ENCODE results near the gene NWD2. TPM values are rescaled to one million over a fixed set of nuclear protein-coding genes. Genes with fewer than 3 reads are reported as not detected.

NWD2 gene
- total RNA-seq, 1 experiment from 2014 or later, result not detected

DNA sequence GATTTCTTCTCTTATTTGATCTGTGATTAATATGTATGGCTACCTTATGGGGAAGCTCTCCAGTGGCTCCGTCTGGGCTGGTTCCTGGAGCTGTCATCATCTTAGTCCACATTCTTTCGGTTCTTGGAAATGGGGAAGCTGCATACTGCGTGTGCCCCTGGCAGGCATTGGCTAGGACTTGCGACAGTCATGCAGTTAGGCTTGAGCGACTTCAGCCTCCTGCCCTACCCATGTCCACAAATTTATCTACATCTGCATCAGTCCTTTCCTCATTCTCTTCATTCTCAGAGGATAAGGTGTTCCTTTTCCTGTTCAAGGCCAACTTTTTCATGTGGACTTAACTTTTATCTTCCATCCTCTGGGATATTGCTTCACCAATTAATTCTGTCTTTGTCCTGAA, 227.4 kb downstream of the NWD2 start:
- Histone ChIP-seq H3K4me2 (peak overlapping the region; percentile 61), H3K9me2 (ENCODE audit: insufficient read depth) (no peaks in the 10 kb centered on the region), H3K4me1 (replicated peaks; ENCODE audit: insufficient read depth) (peaks cover 34% of the 10 kb centered on the region), H3K36me3 (ENCODE audit: low read depth) (no peaks in the 10 kb centered on the region), H2AFZ (peak overlapping the region; percentile 27; the same call in 1 of the 2 replicates), H3K27ac (peak overlapping the region; percentile 65), H3K4me3 (no peak overlapping the region; the same call in 1 of the 2 replicates), H3K79me2 (ENCODE audit: low read depth) (no peaks in the 10 kb centered on the region), H3K27me3 (ENCODE audit: insufficient read depth, low read depth) (no peaks in the 10 kb centered on the region), H3F3A (ENCODE audit: insufficient read depth, low read depth) (peaks cover 12% of the 10 kb centered on the region; the same call in 1 of the 2 replicates), H4K20me1 (ENCODE audit: insufficient read depth) (no peaks in the 10 kb centered on the region), H3K9me3 (ENCODE audit: insufficient read depth, low read depth) (no peaks in the 10 kb centered on the region)
- CTCF ChIA-PET, result interaction anchor here (1.9 kb wide), 1 partner anchor 19 kb away, joined by 8 read pairs; a partner anchor contains a TSS
- TF ChIP-seq EZH2 (IDR thresholded peaks at IDR 0.05; ENCODE audit: low read depth), result no peak
- TF ChIP-seq, protein P1, sequence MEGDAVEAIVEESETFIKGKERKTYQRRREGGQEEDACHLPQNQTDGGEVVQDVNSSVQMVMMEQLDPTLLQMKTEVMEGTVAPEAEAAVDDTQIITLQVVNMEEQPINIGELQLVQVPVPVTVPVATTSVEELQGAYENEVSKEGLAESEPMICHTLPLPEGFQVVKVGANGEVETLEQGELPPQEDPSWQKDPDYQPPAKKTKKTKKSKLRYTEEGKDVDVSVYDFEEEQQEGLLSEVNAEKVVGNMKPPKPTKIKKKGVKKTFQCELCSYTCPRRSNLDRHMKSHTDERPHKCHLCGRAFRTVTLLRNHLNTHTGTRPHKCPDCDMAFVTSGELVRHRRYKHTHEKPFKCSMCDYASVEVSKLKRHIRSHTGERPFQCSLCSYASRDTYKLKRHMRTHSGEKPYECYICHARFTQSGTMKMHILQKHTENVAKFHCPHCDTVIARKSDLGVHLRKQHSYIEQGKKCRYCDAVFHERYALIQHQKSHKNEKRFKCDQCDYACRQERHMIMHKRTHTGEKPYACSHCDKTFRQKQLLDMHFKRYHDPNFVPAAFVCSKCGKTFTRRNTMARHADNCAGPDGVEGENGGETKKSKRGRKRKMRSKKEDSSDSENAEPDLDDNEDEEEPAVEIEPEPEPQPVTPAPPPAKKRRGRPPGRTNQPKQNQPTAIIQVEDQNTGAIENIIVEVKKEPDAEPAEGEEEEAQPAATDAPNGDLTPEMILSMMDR (conservative IDR thresholded peaks at IDR 0.05), result no peak
- intact Hi-C loops (cut with micrococcal nuclease; ENCODE audit: unreplicated experiment), result loop anchor here (1.0 kb wide), 1 partner anchor 31 kb away; no protein-coding TSS in a partner anchor
- BruUV-seq (replicated peaks), result no TSS peak
- peak; percentile 79 to 95 for DNase-seq
- POLR2A ChIA-PET (ENCODE audit: unreplicated experiment), result no interaction called here

DNA sequence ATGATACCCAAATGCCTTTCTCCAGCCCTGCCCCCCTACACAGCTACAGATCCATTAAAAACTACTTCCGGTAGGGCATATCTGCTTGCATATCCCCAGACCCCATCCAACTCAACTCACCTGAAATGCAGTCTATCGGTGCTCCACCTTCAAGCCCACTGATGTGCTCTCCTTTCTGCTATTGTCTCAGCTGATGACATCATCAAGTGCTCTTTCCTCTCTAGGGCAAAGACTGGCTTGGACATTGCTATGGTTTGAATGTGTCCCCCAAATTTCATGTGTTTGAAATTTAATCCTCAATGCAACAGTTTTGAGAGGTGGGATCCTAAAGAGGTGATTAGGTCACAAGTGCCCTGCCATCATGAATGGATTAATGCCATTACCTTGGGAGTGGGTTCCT, 229.3 kb downstream of the NWD2 start:
- Histone ChIP-seq H3K9me3 (ENCODE audit: insufficient read depth, low read depth) (no peaks in the 10 kb centered on the region), H3K36me3 (ENCODE audit: low read depth) (no peaks in the 10 kb centered on the region), H3K79me2 (ENCODE audit: low read depth) (no peaks in the 10 kb centered on the region), H4K20me1 (ENCODE audit: insufficient read depth) (no peaks in the 10 kb centered on the region), H3K4me2 (no peak overlapping the region), H2AFZ (no peak overlapping the region), H3F3A (ENCODE audit: insufficient read depth, low read depth) (peaks cover 12% of the 10 kb centered on the region; the same call in 1 of the 2 replicates), H3K9me2 (ENCODE audit: insufficient read depth) (no peaks in the 10 kb centered on the region), H3K27me3 (ENCODE audit: insufficient read depth, low read depth) (no peaks in the 10 kb centered on the region), H3K4me1 (replicated peaks; ENCODE audit: insufficient read depth) (peaks cover 34% of the 10 kb centered on the region), H3K4me3 (no peak overlapping the region), H3K27ac (no peak overlapping the region)
- no TSS peak for BruUV-seq (replicated peaks)
- TF ChIP-seq, protein P1 (conservative IDR thresholded peaks at IDR 0.05), result no peak
- no peak for TF ChIP-seq EZH2 (IDR thresholded peaks at IDR 0.05; ENCODE audit: low read depth)
- intact Hi-C loops (cut with micrococcal nuclease; ENCODE audit: unreplicated experiment), result no loop called here
- no peak for DNase-seq
- ChIA-PET POLR2A (ENCODE audit: unreplicated experiment) (no interaction called here), CTCF (no interaction called here)

DNA sequence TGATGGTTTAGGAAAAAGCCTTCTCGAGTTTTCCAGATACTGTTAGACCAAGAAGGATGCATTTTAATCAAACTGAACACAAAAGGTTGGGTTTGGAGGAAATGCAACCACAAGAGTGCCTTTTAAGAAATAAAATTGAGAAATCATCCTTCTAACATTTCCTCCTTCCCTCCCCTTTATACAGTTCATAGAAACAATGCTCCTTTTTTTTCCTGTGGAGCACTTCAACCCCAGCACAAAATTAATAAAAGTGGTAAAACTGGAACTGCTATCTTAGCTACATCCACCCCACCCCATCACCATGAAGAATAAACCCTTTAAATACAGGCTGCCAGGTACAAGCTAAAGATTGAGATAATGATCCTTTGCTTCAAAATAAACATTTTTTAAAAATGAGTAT, 230.5 kb downstream of the NWD2 start:
- Histone ChIP-seq H3K27ac (no peak overlapping the region), H4K20me1 (ENCODE audit: insufficient read depth) (no peaks in the 10 kb centered on the region), H3K9me2 (ENCODE audit: insufficient read depth) (no peaks in the 10 kb centered on the region), H3K27me3 (ENCODE audit: insufficient read depth, low read depth) (no peaks in the 10 kb centered on the region), H3K9me3 (ENCODE audit: insufficient read depth, low read depth) (no peaks in the 10 kb centered on the region), H3K4me2 (no peak overlapping the region), H3F3A (ENCODE audit: insufficient read depth, low read depth) (peaks cover 12% of the 10 kb centered on the region; the same call in 1 of the 2 replicates), H3K4me1 (replicated peaks; ENCODE audit: insufficient read depth) (peaks cover 33% of the 10 kb centered on the region), H3K79me2 (ENCODE audit: low read depth) (no peaks in the 10 kb centered on the region), H3K4me3 (no peak overlapping the region), H3K36me3 (ENCODE audit: low read depth) (no peaks in the 10 kb centered on the region), H2AFZ (no peak overlapping the region)
- no TSS peak for BruUV-seq (replicated peaks)
- no peak for TF ChIP-seq EZH2 (IDR thresholded peaks at IDR 0.05; ENCODE audit: low read depth)
- intact Hi-C loops (cut with micrococcal nuclease; ENCODE audit: unreplicated experiment), result no loop called here
- POLR2A ChIA-PET (ENCODE audit: unreplicated experiment), result interaction anchor here (0.7 kb wide), 1 partner anchor 854 kb away, joined by 5 read pairs; no protein-coding TSS in a partner anchor
- CTCF ChIA-PET, result no interaction called here
- DNase-seq, result peak in 1 of 2 experiments; percentile 60

DNA sequence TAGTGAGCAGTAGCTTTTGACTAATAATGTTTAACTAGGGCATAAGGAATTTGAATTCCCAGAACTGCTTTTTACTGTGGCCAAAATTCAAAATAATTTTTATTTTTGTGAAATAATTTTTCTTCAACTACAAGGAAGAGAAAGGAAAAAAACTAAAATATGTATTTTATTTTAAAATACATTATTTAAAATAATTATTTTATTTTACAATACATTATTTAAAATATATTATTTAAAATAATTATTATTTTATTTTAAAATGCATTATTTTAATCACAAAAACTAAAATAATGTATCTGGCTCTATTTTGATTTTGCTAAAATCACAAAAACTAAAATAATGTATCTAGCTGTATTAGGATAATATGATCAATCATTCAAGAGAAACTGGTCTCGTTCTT, 231.2 kb downstream of the NWD2 start:
- intact Hi-C loops (cut with micrococcal nuclease; ENCODE audit: unreplicated experiment), result no loop called here
- H3K9me3 ChIP-seq (ENCODE audit: insufficient read depth, low read depth), result no peaks in the 10 kb centered on the region
- ChIA-PET CTCF (no interaction called here), POLR2A (ENCODE audit: unreplicated experiment) (no interaction called here)
- H3K4me3 ChIP-seq, result no peak overlapping the region
- DNase-seq, result no peak
- no peaks in the 10 kb centered on the region for H3K27me3 ChIP-seq (ENCODE audit: insufficient read depth, low read depth)
- H3K79me2 ChIP-seq (ENCODE audit: low read depth), result no peaks in the 10 kb centered on the region
- no peak overlapping the region for H2AFZ ChIP-seq
- no peaks in the 10 kb centered on the region for H3K36me3 ChIP-seq (ENCODE audit: low read depth)
- H3F3A ChIP-seq (ENCODE audit: insufficient read depth, low read depth), result peaks cover 12% of the 10 kb centered on the region; the same call in 1 of the 2 replicates
- H3K27ac ChIP-seq, result no peak overlapping the region
- no peaks in the 10 kb centered on the region for H4K20me1 ChIP-seq (ENCODE audit: insufficient read depth)
- no peak for TF ChIP-seq EZH2 (IDR thresholded peaks at IDR 0.05; ENCODE audit: low read depth)
- TF ChIP-seq, protein P1 (conservative IDR thresholded peaks at IDR 0.05), result no peak
- peaks cover 26% of the 10 kb centered on the region for H3K4me1 ChIP-seq (replicated peaks; ENCODE audit: insufficient read depth)
- H3K4me2 ChIP-seq, result no peak overlapping the region
- no TSS peak for BruUV-seq (replicated peaks)
- H3K9me2 ChIP-seq (ENCODE audit: insufficient read depth), result no peaks in the 10 kb centered on the region
